Thoracic aorta (tissue), 2 donors: ENCODE data around the gene CASZ1. TPM values are rescaled to one million over a fixed set of nuclear protein-coding genes. Genes with fewer than 3 reads are reported as not detected.

ENCODE experiments used
- ATAC-seq: fragments of 150-250 bp; one replicate; pipeline ENCODE4 v1.8.0; 2017; ENCODE audit warnings: low read depth; ENCODE audit not compliant: insufficient number of reproducible peaks, low FRiP score
- DNase-seq: peaks from one replicate; pipeline ENCODE4 v3.0.0-alpha.2; 2020; ENCODE audit warnings: low spot score
- H3K27ac ChIP-seq, 2 donors: fragments of 200-600 bp; sonication (generic); 1 replicate in 1 of 2; 2 replicates in 1 of 2; pipeline ENCODE4 v1.5.1; 2016; ENCODE audit warnings: mild to moderate bottlenecking in 2 of 2, moderate library complexity in 2 of 2
- H3K27me3 ChIP-seq: fragments of 200-600 bp; sonication (generic); replicated peaks from 2 replicates; pipeline ENCODE4 v1.6.0; 2016; ENCODE audit warnings: mild to moderate bottlenecking; ENCODE audit not compliant: insufficient read depth
- H3K36me3 ChIP-seq: fragments of 200-600 bp; sonication (generic); one replicate; pipeline ENCODE4 v1.5.1; 2016
- H3K4me1 ChIP-seq, 2 donors: fragments of 200-600 bp; sonication (generic); 1 replicate in 1 of 2; 2 replicates in 1 of 2; pipeline versions ENCODE4 v1.5.1 to v1.6.0; 2016; ENCODE audit warnings: low read depth in 2 of 2, mild to moderate bottlenecking in 1 of 2; ENCODE audit not compliant: control insufficient read depth in 1 of 2
- H3K4me3 ChIP-seq: fragments of 200-600 bp; sonication (generic); 2 replicates; pipeline ENCODE4 v1.5.1; 2016; ENCODE audit warnings: mild to moderate bottlenecking
- H3K9me3 ChIP-seq: fragments of 200-600 bp; sonication (generic); 2 replicates; pipeline ENCODE4 v1.5.1; 2016
- CTCF ChIP-seq: fragments of 200-600 bp; sonication (generic); IDR thresholded peaks from one replicate; pipeline ENCODE4 v1.5.1; 2019; ENCODE audit warnings: antibody characterized with exemption
- total RNA-seq, 2 donors: library from RNA; depleted of rRNA; stranded (reverse); fragments of >200 nt; gene quantifications; one replicate each; pipeline versions ENCODE4 v1.1.0 to v1.2.3, GENCODE V29; 2016

CASZ1 gene
- total RNA-seq, 2 donors from 2014 or later: 20.6 to 27.9 TPM

GRCh38 chr1:10764296-10764798 is 32.1 kb downstream of the CASZ1 start:
- H3K27ac ChIP-seq: no peak overlapping the region
- TF ChIP-seq CTCF: no peak
- no peak for DNase-seq

DNA sequence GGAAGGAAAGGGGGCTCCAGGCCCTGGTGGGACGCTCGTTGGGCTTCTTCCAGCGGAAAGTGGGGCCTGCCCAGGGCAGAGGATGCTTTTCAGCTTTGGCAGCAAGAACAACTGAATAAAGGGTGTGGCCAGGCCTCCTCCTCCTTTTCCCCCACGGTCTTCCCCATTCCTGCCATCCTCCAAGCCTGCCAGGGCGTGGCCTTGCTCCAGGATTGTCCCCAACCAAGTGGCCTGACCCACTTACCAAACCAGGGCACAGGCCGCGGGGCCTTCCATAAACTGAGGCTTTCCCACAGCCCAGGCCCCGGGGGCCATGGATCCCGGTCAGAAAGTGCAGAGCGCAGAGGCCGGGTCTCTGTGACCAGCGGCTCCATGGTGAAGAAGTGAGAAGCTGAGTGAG is 33.6 kb downstream of the CASZ1 start:
- Histone ChIP-seq H3K4me3 (no peak overlapping the region), H3K4me1 (peaks cover 0 to 3% of the 10 kb centered on the region in 2 donors), H3K27ac (no peak overlapping the region), H3K36me3 (no peaks in the 10 kb centered on the region), H3K27me3 (no peaks in the 10 kb centered on the region), H3K9me3 (no peaks in the 10 kb centered on the region)
- TF ChIP-seq CTCF: no peak
- DNase-seq (no peak), ATAC-seq (no peak)

More at GRCh38 chr1:10764296-10764798, 32.1 kb downstream of the CASZ1 start:
- ATAC-seq: no peak
- no peak overlapping the region for H3K4me3 ChIP-seq
- no peaks in the 10 kb centered on the region for H3K36me3 ChIP-seq
- no peaks in the 10 kb centered on the region for H3K27me3 ChIP-seq
- H3K9me3 ChIP-seq: no peaks in the 10 kb centered on the region
- H3K4me1 ChIP-seq: peaks cover 0 to 3% of the 10 kb centered on the region in 2 donors

DNA sequence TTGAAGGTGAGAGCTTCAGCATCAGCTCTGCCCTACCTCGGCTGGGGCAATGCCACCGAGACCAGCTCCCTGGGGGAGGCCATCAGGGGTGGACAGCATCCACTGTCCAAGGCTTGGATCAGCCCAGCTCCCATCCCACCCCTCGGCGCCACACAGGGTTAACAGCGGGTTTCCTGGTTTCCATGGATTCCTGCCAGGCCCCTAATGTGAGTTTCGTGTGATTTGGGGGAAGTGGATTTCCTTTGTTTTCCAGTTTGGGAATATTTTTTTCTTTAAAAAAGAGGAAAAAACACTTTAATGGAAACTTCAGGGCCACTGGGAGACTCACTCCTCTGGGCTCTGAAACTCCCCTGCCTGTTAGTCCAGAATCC is 34.3 kb downstream of the CASZ1 start:
- no peak for TF ChIP-seq CTCF
- H3K4me3 ChIP-seq: no peak overlapping the region
- no peak for ATAC-seq

GRCh38 chr1:10761503-10762152 is 34.8 kb downstream of the CASZ1 start:
- Histone ChIP-seq H3K4me1 (peaks cover 0 to 3% of the 10 kb centered on the region in 2 donors), H3K27ac (no peak overlapping the region), H3K9me3 (no peaks in the 10 kb centered on the region), H3K4me3 (no peak overlapping the region), H3K27me3 (no peaks in the 10 kb centered on the region), H3K36me3 (no peaks in the 10 kb centered on the region)
- no peak for DNase-seq
- no peak for TF ChIP-seq CTCF
- ATAC-seq: no peak

More for the DNA sequence above, 34.3 kb downstream of the CASZ1 start:
- no peaks in the 10 kb centered on the region for H3K27me3 ChIP-seq
- H3K27ac ChIP-seq: no peak overlapping the region
- H3K36me3 ChIP-seq: no peaks in the 10 kb centered on the region
- no peak for DNase-seq
- H3K4me1 ChIP-seq: peaks cover 0 to 3% of the 10 kb centered on the region in 2 donors
- H3K9me3 ChIP-seq: no peaks in the 10 kb centered on the region

- H3K36me3 ChIP-seq: no peaks in the 10 kb centered on the region
- H3K9me3 ChIP-seq: no peaks in the 10 kb centered on the region
- no peak overlapping the region for H3K4me3 ChIP-seq
- H3K27me3 ChIP-seq: no peaks in the 10 kb centered on the region
- no peak for TF ChIP-seq CTCF
- DNase-seq (no peak), ATAC-seq (no peak)
- H3K4me1 ChIP-seq: peaks cover 0 to 3% of the 10 kb centered on the region in 2 donors
- H3K27ac ChIP-seq: no peak overlapping the region
Observed at GRCh38 chr1:10760566-10761502, 35.6 kb downstream of the CASZ1 start.
